WTC11 (cell line): Measurements from ENCODE around the gene EXOSC6. TPM values are rescaled to one million over a fixed set of nuclear protein-coding genes. Genes with fewer than 3 reads are reported as not detected.

Source experiments
- ATAC-seq: fragments of 200-7000 bp; cut with Tn5 transposase; 2 replicates; pipeline ENCODE4 v1.10.0; 2021; ENCODE audit warnings: mild to moderate bottlenecking, moderate library complexity
- CTCF ChIA-PET: fragments of 300-600 bp; sonication (Branson Sonifier 250); formaldehyde crosslinking; loops from one replicate; lab custom pipeline; 2021; ENCODE audit warnings: antibody characterized with exemption; lab: Charles Lee
- POLR2A ChIA-PET: fragments of 350-600 bp; sonication (Branson Sonifier 250); formaldehyde crosslinking; loops from one replicate; lab custom pipeline; 2021; ENCODE audit warnings: antibody characterized with exemption; lab: Charles Lee
- DNase-seq: peaks from one replicate; pipeline ENCODE4 v3.0.0; 2021; ENCODE audit warnings: low spot score
- H3K27ac Mint-ChIP-seq: 2 replicates; pipeline ENCODE4 v1.8.0; 2021; ENCODE audit warnings: mixed read lengths
- H3K27me3 Mint-ChIP-seq: 2 replicates; pipeline ENCODE4 v1.8.0; 2021; ENCODE audit warnings: low read depth, mild to moderate bottlenecking, moderate library complexity, mixed read lengths
- H3K36me3 Mint-ChIP-seq: 2 replicates; pipeline ENCODE4 v1.8.0; 2021; ENCODE audit warnings: mixed read lengths
- H3K4me1 Mint-ChIP-seq: 2 replicates; pipeline ENCODE4 v1.8.0; 2022; ENCODE audit warnings: mixed read lengths
- H3K4me3 Mint-ChIP-seq: 2 replicates; pipeline ENCODE4 v1.8.0; 2021; ENCODE audit warnings: mild to moderate bottlenecking, moderate library complexity, mixed read lengths
- H3K9me3 Mint-ChIP-seq: 2 replicates; pipeline ENCODE4 v1.8.0; 2021; ENCODE audit warnings: mixed read lengths
- ATF1 ChIP-seq: sonication (generic); formaldehyde crosslinking; IDR thresholded peaks from 2 replicates; pipeline ENCODE4 v1.8.1; 2023; ENCODE audit warnings: mild to moderate bottlenecking, moderate library complexity, missing genetic modification reagents
- CBFB ChIP-seq: sonication (generic); formaldehyde crosslinking; IDR thresholded peaks from 2 replicates; pipeline ENCODE4 v1.8.1; 2022; ENCODE audit warnings: mild to moderate bottlenecking, low read depth, missing genetic modification reagents
- ELF4 ChIP-seq: sonication (generic); formaldehyde crosslinking; IDR thresholded peaks from 2 replicates; pipeline ENCODE4 v1.8.1; 2022; ENCODE audit warnings: low read depth, mild to moderate bottlenecking, moderate library complexity, missing genetic modification reagents
- ETV6 ChIP-seq: sonication (generic); formaldehyde crosslinking; IDR thresholded peaks from 2 replicates; pipeline ENCODE4 v1.8.1; 2022; ENCODE audit warnings: mild to moderate bottlenecking, missing genetic modification reagents
- FOXK1 ChIP-seq: sonication (generic); formaldehyde crosslinking; IDR thresholded peaks from 2 replicates; pipeline ENCODE4 v1.8.0; 2022; ENCODE audit warnings: mild to moderate bottlenecking, moderate library complexity, missing genetic modification reagents
- GABPB1 ChIP-seq: sonication (generic); formaldehyde crosslinking; IDR thresholded peaks from 2 replicates; pipeline ENCODE4 v1.8.1; 2023; ENCODE audit warnings: mild to moderate bottlenecking, missing genetic modification reagents
- GRHL2 ChIP-seq: fragments of 250-450 bp; sonication (Bioruptor Pico); IDR thresholded peaks from 2 replicates; pipeline ENCODE4 v1.8.0; 2022; ENCODE audit warnings: mild to moderate bottlenecking, moderate library complexity; ENCODE audit not compliant: insufficient replicate concordance, severe bottlenecking
- MXD4 ChIP-seq: fragments of 250-450 bp; sonication (Bioruptor Pico); IDR thresholded peaks from 2 replicates; pipeline ENCODE4 v1.8.0; 2021; ENCODE audit warnings: mild to moderate bottlenecking, moderate library complexity, borderline replicate concordance
- NFE2L1 ChIP-seq: sonication (generic); formaldehyde crosslinking; IDR thresholded peaks from 2 replicates; pipeline ENCODE4 v1.8.1; 2023; ENCODE audit warnings: missing genetic modification reagents
- OVOL2 ChIP-seq: fragments of 250-450 bp; sonication (Bioruptor Pico); IDR thresholded peaks from 2 replicates; pipeline ENCODE4 v1.9.0; 2021; ENCODE audit warnings: mild to moderate bottlenecking, borderline replicate concordance
- RELA ChIP-seq: sonication (generic); formaldehyde crosslinking; IDR thresholded peaks from 2 replicates; pipeline ENCODE4 v1.8.1; 2022; ENCODE audit warnings: missing genetic modification reagents, mild to moderate bottlenecking, borderline replicate concordance
- SOX15 ChIP-seq: fragments of 250-450 bp; sonication (Bioruptor Pico); IDR thresholded peaks from 2 replicates; pipeline ENCODE4 v1.9.0; 2021; ENCODE audit warnings: mild to moderate bottlenecking
- ZBTB21 ChIP-seq: sonication (generic); formaldehyde crosslinking; IDR thresholded peaks from 2 replicates; pipeline ENCODE4 v1.8.1; 2023; ENCODE audit warnings: mild to moderate bottlenecking, missing genetic modification reagents, borderline replicate concordance
- ZNF138 ChIP-seq: sonication (generic); formaldehyde crosslinking; conservative IDR thresholded peaks from 2 replicates; pipeline ENCODE4 v1.8.1; 2022; ENCODE audit warnings: mild to moderate bottlenecking, moderate library complexity, missing genetic modification reagents
- ZNF263 ChIP-seq: sonication (generic); formaldehyde crosslinking; IDR thresholded peaks from 2 replicates; pipeline ENCODE4 v1.8.1; 2022; ENCODE audit warnings: low read depth, mild to moderate bottlenecking, moderate library complexity, missing genetic modification reagents
- total RNA-seq: library from RNA; stranded (reverse); gene quantifications from 3 replicates; pipeline ENCODE4 v1.2.3, GENCODE V29; 2021
- TF ChIP-seq, protein P1 (sequence below): sonication (generic); formaldehyde crosslinking; IDR thresholded peaks from 2 replicates; pipeline ENCODE4 v1.8.0; 2022; ENCODE audit warnings: mild to moderate bottlenecking, missing genetic modification reagents
- TF ChIP-seq, protein P2 (sequence below): fragments of 250-450 bp; sonication (Bioruptor Pico); conservative IDR thresholded peaks from 2 replicates; pipeline ENCODE4 v1.9.0; 2021; ENCODE audit warnings: mild to moderate bottlenecking
- TF ChIP-seq, protein P3 (sequence below): sonication (generic); formaldehyde crosslinking; IDR thresholded peaks from 2 replicates; pipeline ENCODE4 v1.8.1; 2022; ENCODE audit warnings: low read depth, missing genetic modification reagents, borderline replicate concordance
- TF ChIP-seq, protein P4 (sequence below): sonication (generic); formaldehyde crosslinking; IDR thresholded peaks from 2 replicates; pipeline ENCODE4 v1.8.0; 2022; ENCODE audit warnings: mild to moderate bottlenecking, missing genetic modification reagents
- TF ChIP-seq, protein P5 (sequence below): fragments of 250-450 bp; sonication (Bioruptor Pico); IDR thresholded peaks from 2 replicates; pipeline ENCODE4 v1.8.0; 2021; ENCODE audit warnings: mild to moderate bottlenecking
- TF ChIP-seq, protein P6 (sequence below): fragments of 250-450 bp; sonication (Bioruptor Pico); IDR thresholded peaks from 2 replicates; pipeline ENCODE4 v1.9.0; 2021; ENCODE audit warnings: mild to moderate bottlenecking

Gene EXOSC6
- total RNA-seq, 1 experiment from 2014 or later: 27.3 TPM

DNA sequence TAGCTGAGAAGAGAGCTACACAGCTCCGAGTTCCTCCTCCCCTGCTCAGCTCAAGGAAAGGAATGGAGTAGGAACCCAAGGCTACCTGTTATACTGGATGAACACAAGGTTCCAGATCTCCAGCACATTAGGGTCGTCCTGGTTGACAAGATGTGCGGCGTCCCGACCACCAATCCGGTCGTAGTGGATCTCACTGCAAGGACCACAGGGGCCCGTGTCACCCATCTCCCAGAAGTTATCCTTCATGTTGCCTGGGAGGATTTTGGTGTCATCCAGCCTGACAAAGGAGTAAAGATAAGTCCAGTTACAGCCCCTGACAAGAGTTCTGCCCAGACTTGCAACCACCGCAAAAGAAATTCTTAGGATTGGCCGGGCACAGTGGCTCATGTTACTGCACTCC is 20.0 kb upstream of the EXOSC6 start:
- H3K4me1 Mint-ChIP-seq: no peaks in the 10 kb centered on the region
- POLR2A ChIA-PET: interaction anchor here (0.5 kb wide), 1 partner anchor 16 kb away, joined by 3 read pairs; no protein-coding TSS in a partner anchor
- DNase-seq (no peak), ATAC-seq (no peak)
- H3K27me3 Mint-ChIP-seq: no peaks in the 10 kb centered on the region
- CTCF ChIA-PET: interaction anchor here (1.5 kb wide), 1 partner anchor 20 kb away, joined by 3 read pairs; the partner anchor contains the start of gene EXOSC6
- TF ChIP-seq ZNF138 (CRISPR knock-in tag) (no peak), GRHL2 (CRISPR knock-in tag) (no peak), ETV6 (no peak), RELA (CRISPR knock-in tag) (no peak), ELF4 (CRISPR knock-in tag) (no peak), SOX15 (CRISPR knock-in tag) (no peak), FOXK1 (CRISPR knock-in tag) (no peak), MXD4 (CRISPR knock-in tag) (no peak), ZBTB21 (CRISPR knock-in tag) (no peak), GABPB1 (CRISPR knock-in tag) (no peak), CBFB (CRISPR knock-in tag) (no peak), ATF1 (CRISPR knock-in tag) (no peak), NFE2L1 (no peak)
- TF ChIP-seq, protein P1, sequence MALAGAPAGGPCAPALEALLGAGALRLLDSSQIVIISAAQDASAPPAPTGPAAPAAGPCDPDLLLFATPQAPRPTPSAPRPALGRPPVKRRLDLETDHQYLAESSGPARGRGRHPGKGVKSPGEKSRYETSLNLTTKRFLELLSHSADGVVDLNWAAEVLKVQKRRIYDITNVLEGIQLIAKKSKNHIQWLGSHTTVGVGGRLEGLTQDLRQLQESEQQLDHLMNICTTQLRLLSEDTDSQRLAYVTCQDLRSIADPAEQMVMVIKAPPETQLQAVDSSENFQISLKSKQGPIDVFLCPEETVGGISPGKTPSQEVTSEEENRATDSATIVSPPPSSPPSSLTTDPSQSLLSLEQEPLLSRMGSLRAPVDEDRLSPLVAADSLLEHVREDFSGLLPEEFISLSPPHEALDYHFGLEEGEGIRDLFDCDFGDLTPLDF (CRISPR knock-in tag): no peak
- TF ChIP-seq, protein P2, sequence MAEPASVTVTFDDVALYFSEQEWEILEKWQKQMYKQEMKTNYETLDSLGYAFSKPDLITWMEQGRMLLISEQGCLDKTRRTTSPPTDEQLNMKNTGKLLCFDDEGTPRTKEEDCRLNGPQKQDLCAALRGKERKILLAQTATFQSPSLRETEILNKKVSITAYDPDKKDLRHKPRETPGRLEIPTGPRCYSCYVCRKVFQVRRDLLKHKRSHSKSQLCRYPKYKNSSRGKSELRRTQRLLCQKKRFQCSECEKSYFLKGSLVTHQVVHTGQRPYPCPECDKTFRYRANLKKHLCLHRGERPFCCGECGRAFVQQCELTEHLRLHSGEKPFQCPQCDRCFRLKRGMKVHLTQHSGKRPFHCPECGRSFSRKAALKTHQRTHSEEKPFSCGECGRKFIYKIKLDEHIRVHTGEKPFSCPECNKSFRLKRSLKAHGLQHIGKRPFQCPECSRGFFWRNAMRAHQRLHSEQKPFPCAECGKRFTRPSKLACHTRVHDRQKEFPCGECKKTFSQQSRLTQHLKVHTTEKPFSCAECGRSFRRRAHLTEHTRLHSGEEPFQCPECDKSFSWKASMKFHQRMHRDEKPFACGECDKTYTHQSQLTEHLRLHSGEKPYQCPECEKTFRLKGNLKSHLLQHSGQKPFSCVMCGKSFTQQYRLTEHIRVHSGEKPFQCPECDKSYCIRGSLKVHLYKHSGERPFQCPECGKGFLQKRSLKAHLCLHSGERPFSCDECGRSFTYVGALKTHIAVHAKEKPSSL (CRISPR knock-in tag): no peak
- TF ChIP-seq, protein P3, sequence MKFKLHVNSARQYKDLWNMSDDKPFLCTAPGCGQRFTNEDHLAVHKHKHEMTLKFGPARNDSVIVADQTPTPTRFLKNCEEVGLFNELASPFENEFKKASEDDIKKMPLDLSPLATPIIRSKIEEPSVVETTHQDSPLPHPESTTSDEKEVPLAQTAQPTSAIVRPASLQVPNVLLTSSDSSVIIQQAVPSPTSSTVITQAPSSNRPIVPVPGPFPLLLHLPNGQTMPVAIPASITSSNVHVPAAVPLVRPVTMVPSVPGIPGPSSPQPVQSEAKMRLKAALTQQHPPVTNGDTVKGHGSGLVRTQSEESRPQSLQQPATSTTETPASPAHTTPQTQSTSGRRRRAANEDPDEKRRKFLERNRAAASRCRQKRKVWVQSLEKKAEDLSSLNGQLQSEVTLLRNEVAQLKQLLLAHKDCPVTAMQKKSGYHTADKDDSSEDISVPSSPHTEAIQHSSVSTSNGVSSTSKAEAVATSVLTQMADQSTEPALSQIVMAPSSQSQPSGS (CRISPR knock-in tag): no peak
- TF ChIP-seq, protein P4, sequence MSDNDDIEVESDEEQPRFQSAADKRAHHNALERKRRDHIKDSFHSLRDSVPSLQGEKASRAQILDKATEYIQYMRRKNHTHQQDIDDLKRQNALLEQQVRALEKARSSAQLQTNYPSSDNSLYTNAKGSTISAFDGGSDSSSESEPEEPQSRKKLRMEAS (CRISPR knock-in tag): no peak
- TF ChIP-seq, protein P5, sequence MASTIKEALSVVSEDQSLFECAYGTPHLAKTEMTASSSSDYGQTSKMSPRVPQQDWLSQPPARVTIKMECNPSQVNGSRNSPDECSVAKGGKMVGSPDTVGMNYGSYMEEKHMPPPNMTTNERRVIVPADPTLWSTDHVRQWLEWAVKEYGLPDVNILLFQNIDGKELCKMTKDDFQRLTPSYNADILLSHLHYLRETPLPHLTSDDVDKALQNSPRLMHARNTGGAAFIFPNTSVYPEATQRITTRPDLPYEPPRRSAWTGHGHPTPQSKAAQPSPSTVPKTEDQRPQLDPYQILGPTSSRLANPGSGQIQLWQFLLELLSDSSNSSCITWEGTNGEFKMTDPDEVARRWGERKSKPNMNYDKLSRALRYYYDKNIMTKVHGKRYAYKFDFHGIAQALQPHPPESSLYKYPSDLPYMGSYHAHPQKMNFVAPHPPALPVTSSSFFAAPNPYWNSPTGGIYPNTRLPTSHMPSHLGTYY: no peak
- H3K9me3 Mint-ChIP-seq: peaks cover 4% of the 10 kb centered on the region
- no peak overlapping the region for H3K4me3 Mint-ChIP-seq
- no peak overlapping the region for H3K27ac Mint-ChIP-seq
- H3K36me3 Mint-ChIP-seq: peaks cover 79% of the 10 kb centered on the region

DNA sequence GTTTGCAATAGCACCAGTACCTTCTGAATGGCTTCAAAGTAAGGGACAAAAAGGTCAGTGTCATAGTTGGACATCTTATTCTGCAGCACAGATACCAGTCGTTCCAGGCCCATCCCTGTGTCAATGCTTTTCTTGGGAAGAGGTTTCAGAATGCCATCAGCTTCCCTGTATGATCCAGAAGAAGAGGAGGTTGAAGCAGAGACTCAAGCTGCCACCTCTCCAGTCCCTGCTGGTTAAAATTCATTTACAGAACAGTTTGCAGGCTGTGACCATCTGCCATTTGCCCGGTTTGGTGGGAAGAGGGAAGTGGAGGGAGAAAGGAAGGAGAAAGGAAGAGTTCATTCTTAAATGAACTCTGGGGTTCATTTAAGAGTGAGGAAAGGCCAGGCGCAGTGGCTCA is 18.4 kb upstream of the EXOSC6 start:
- CTCF ChIA-PET: interaction anchor here (3.1 kb wide), 1 partner anchor 16 kb away, joined by 19 read pairs; no protein-coding TSS in a partner anchor
- Mint-ChIP-seq H3K4me3 (no peak overlapping the region), H3K4me1 (no peaks in the 10 kb centered on the region), H3K27ac (peak overlapping the region; percentile 87; the same call in 1 of the 2 replicates), H3K9me3 (no peaks in the 10 kb centered on the region), H3K36me3 (peaks cover 81% of the 10 kb centered on the region), H3K27me3 (no peaks in the 10 kb centered on the region)
- no peak for ATAC-seq
- TF ChIP-seq ATF1 (CRISPR knock-in tag) (no peak), OVOL2 (no peak), ZNF263 (CRISPR knock-in tag) (no peak), SOX15 (CRISPR knock-in tag) (no peak)
- TF ChIP-seq, protein P6, sequence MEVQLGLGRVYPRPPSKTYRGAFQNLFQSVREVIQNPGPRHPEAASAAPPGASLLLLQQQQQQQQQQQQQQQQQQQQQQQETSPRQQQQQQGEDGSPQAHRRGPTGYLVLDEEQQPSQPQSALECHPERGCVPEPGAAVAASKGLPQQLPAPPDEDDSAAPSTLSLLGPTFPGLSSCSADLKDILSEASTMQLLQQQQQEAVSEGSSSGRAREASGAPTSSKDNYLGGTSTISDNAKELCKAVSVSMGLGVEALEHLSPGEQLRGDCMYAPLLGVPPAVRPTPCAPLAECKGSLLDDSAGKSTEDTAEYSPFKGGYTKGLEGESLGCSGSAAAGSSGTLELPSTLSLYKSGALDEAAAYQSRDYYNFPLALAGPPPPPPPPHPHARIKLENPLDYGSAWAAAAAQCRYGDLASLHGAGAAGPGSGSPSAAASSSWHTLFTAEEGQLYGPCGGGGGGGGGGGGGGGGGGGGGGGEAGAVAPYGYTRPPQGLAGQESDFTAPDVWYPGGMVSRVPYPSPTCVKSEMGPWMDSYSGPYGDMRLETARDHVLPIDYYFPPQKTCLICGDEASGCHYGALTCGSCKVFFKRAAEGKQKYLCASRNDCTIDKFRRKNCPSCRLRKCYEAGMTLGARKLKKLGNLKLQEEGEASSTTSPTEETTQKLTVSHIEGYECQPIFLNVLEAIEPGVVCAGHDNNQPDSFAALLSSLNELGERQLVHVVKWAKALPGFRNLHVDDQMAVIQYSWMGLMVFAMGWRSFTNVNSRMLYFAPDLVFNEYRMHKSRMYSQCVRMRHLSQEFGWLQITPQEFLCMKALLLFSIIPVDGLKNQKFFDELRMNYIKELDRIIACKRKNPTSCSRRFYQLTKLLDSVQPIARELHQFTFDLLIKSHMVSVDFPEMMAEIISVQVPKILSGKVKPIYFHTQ: no peak
- no peak for DNase-seq
- POLR2A ChIA-PET: no interaction called here
